NCI-H2107 treated with DMSO at 0.1 percent for 48 hours (cell line): Measurements from ENCODE around the gene MTLN.
"Not testable (repeated sequence)": the region's sequence is repeated elsewhere in the genome, so short reads cannot be mapped to it uniquely, and the experiment has no call there.

Source experiments
- DNase-seq: peaks from one replicate; lab custom pipeline; 2025; ENCODE audit not compliant: unreplicated experiment; lab: John Stamatoyannopoulos, UW

Gene MTLN

GRCh38 chr2:110211938-110212858 lies at the start of gene MTLN:
MTLN (minus strand) TSS chr2:110212547; CDS start chr2:110212525, 22 bp downstream.
- peak; percentile 20 for DNase-seq

GRCh38 chr2:110261910-110262309 lies 49.6 kb upstream of the MTLN start:
- not testable (repeated sequence) for DNase-seq

- not testable (repeated sequence) for DNase-seq
These were observed 35.9 kb upstream of the MTLN start for GRCh38 chr2:110248081-110248795.

GRCh38 chr2:110245488-110246435 lies 33.4 kb upstream of the MTLN start:
- not testable (repeated sequence) for DNase-seq

GRCh38 chr2:110243283-110243682 lies 30.9 kb upstream of the MTLN start:
- DNase-seq: not testable (repeated sequence)

GRCh38 chr2:110234514-110234913 lies 22.2 kb upstream of the MTLN start:
- not testable (repeated sequence) for DNase-seq

GRCh38 chr2:110229886-110230285 lies 17.5 kb upstream of the MTLN start:
- DNase-seq: not testable (repeated sequence)

- not testable (repeated sequence) for DNase-seq
These were observed 10.3 kb upstream of the MTLN start for GRCh38 chr2:110222626-110223025.

GRCh38 chr2:110221938-110222337 lies 9.6 kb upstream of the MTLN start:
- no peak for DNase-seq

GRCh38 chr2:110220190-110220564 lies 7.8 kb upstream of the MTLN start:
- DNase-seq: no peak

GRCh38 chr2:110219496-110220189 lies 7.3 kb upstream of the MTLN start:
- no peak for DNase-seq

- not testable (repeated sequence) for DNase-seq
These were observed 6.5 kb upstream of the MTLN start for GRCh38 chr2:110218889-110219288.

- DNase-seq: no peak
These were observed 4.5 kb upstream of the MTLN start for GRCh38 chr2:110216803-110217202.

GRCh38 chr2:110216199-110216598 lies 3.9 kb upstream of the MTLN start:
- no peak for DNase-seq

- no peak for DNase-seq
These were observed 3.3 kb upstream of the MTLN start for GRCh38 chr2:110215566-110216158.

GRCh38 chr2:110215091-110215490 lies 2.7 kb upstream of the MTLN start:
- DNase-seq: no peak

GRCh38 chr2:110213522-110213921 lies 1.2 kb upstream of the MTLN start:
- DNase-seq: not testable (repeated sequence)

- no peak for DNase-seq
These were observed 6.5 kb downstream of the MTLN start for GRCh38 chr2:110205660-110206455.
